Stimulated activated CD8-positive, alpha-beta memory T cell treated with anti-CD3 and anti-CD28 coated beads, Interleukin-15, amount 100 ng/mL, for 24 hours (primary cell): ENCODE measurements around the gene PIK3R2.
"Not testable (repeated sequence)": the region's sequence is repeated elsewhere in the genome, so short reads cannot be mapped to it uniquely, and the experiment has no call there.

Experiments
- DNase-seq: peaks from one replicate; pipeline ENCODE4 v3.0.0-alpha.2; 2020; ENCODE audit warnings: low read depth

The PIK3R2 gene

DNA sequence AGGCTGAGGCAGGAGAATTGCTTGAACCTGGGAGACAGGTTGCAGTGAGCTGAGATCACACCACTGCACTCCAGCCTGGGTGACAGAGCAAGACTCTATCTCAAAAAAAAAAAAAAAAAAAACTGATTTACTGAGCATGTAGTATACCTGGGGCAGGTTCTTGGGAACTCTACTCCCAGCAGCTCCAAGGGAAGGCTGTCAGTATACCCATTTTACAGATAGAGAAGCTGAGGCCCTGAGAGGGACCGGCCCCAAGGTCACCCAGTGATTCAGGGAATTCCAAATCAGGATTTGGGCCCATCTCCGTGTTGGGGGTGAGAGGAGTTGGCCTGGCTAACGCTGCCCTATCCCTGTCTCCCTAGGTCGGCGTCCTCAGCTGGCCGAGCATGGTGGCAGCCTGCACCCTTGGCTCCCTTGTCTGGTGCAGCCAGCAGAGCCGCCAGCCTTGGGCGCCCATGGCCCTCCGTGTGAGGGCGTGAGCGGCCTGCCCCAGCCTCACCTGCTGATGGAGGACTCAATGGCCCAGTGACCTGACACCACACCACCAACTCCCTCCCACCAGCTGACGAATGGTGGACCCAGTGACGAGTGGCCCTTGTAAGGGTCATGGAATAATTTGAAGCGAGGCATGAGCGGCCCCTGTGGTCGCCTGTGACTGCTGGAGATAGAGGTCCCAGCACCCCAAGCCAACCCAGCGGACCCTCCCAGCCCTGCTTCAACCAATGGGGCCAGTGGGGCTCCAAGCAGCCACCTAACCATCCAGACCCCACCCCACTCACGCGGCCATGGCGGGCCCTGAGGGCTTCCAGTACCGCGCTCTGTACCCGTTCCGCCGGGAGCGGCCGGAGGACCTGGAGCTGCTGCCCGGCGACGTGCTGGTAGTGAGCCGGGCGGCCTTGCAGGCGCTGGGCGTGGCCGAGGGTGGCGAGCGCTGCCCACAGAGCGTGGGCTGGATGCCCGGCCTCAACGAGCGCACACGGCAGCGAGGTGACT lies 2.4 kb downstream of the PIK3R2 start:
- DNase-seq = no peak

DNA sequence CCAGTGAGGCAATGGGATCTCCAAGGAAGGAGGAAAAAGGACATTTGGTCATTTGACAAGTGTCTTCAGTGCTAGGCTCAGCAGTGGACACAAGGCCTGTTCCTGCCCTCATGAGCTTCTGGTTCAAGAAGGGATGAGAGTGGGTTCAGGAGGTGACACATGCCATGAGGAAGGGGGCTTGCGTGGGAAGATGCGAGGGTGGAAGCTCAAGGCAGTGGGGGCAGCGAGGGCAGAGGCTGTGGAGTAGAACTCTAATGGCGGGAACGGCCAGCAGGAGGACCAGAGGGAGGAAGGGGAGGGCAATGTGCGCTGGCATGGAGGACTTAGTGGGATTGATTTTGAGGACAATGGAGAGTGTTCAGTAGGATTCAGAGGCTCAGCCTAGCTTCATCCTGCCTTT lies 3.3 kb downstream of the PIK3R2 start:
- DNase-seq = no peak

GRCh38 chr19:18156841-18157464 lies 4.0 kb downstream of the PIK3R2 start:
- DNase-seq = no peak

DNA sequence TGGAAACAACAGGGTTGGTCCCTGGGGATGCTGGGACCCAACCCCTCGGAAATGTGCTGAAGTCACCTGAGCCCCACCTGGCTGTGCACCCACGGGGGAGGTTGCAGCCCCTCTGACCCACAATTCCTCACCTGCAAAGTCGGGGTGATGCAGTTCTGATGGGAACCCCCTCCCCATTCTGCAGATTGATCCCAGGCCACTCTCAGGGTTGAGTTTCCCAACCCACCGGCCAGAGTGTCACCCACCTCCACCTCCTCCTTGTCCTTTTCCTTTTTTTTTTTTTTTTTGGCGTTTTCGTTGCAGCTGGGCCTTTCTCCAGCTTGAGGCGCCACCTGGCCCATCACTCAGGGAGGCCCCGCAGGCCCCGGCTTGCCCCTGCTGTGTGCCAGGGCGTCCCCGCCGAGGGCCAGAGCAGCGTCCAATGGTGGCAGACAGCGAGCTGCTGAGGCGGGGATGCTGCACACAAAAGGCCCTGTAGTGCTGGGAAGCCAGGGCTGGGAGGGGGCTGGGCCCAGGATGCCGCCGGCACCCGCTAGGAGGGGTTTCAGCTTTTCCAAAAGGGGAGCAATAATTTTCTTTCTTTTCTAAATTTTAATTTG lies 4.6 kb downstream of the PIK3R2 start:
- no peak for DNase-seq

GRCh38 chr19:18158467-18158866 lies 5.5 kb downstream of the PIK3R2 start:
- no peak for DNase-seq

- not testable (repeated sequence) for DNase-seq
Measured at GRCh38 chr19:18159059-18159616, 6.2 kb downstream of the PIK3R2 start.

DNA sequence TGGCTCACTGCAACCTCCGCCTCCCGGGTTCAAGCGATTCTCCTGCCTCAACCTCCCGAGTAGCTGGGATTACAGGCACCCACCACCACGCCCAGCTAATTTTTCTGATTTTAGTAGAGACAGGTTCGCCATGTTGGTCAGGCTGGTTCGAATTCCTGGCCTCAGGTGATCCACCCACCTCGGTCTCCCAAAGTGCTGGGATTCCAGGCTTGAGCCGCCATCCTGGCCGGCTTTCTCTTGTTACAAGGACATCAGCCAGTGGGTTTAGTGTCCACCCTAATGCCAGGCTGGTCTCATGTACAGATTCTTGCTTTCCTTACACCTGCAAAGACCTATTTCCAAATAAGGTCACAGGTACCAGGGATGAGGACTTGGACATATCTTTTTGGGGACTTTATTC lies 6.8 kb downstream of the PIK3R2 start:
- DNase-seq = no peak

DNA sequence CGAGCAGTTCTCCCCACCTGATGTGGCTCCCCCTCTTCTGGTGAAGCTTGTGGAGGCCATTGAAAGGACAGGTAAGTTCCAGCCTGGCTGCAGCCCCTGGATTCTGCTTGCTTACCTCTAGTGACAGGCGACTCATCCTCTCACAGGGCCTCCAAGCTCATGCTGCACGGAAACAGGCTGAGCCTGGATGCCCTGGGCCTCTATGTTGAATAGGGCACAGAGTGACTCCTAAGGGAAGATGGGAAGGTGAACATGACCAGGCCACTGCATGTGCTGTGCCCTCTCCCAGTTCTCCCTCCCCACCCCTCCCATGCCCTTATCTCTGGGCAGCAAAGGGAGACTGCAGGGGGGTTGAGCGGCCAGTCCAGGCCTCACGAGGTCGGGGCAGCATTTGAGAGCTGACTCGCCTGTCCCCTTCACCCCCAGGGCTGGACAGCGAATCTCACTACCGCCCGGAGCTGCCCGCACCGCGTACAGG lies 7.6 kb downstream of the PIK3R2 start:
- no peak for DNase-seq

- peak; percentile 85 for DNase-seq
Measured at GRCh38 chr19:18160971-18161635, 8.1 kb downstream of the PIK3R2 start.

- no peak for DNase-seq
Measured at GRCh38 chr19:18161636-18162002, 8.7 kb downstream of the PIK3R2 start.

DNA sequence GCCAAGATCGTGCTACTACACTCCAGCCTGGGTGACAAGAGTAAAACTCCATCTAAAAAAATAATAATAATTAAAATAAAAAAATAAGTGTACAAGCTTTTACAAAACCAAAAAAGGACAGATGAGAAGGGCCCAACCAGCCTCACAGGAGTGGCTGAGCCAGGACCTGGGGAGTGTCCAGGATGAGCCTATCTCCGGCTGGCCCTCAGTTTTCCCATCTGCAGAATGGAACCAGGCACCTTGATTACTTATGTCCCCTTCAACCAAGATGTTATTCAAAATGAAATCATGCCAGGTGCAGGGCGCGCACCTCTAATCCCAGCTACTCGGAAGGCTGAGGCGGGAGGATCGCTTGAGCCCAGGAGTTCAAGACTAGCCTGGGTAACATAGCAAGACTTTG lies 11.1 kb downstream of the PIK3R2 start:
- DNase-seq = no peak

DNA sequence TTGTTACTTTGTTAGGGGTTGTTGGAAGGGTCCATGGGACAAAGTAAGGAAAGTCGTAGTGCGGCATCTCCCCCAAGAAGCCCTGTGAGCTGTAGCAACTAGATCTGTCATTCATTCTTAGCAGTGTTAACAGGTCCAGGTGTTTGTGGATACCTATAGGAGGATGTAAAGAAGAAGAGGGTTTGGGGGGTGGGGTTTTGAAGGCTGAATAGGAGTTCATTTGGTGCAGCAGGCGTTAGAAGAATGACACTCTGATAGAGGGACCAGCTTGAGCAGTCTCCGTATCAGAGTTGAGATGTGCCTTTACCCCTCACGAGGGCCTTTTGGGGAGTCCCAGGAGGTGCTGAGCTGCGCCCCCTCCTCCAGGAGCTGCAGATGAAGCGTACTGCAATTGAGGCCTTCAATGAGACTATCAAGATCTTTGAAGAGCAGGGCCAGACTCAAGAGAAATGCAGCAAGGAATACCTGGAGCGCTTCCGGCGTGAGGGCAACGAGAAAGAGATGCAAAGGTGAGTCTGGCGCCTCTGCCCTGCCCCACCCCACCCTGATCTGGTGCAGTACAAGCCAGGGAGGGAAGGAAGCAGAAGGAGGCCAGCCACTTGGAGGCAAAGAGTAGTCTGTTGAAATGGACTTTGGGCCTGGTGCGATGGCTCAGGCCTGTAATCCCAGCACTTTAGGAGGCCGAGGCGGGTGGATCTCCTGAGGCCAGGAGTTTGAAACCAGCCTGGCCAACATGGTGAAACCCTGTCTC lies 13.0 kb downstream of the PIK3R2 start:
- no peak for DNase-seq

DNA sequence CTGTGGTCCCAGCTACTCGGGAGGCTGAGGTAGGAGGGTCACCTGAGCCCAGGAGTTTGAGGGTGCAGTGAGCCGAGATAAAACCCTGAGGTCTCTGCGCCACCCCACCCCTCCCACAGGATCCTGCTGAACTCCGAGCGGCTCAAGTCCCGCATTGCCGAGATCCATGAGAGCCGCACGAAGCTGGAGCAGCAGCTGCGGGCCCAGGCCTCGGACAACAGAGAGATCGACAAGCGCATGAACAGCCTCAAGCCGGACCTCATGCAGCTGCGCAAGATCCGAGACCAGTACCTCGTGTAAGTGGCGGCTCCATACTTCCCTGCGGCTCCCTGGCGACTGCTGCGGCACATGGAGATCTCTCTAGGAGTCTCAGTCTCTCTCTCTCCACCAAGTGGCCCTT lies 14.0 kb downstream of the PIK3R2 start:
- DNase-seq = no peak

GRCh38 chr19:18167975-18168645 lies 15.1 kb downstream of the PIK3R2 start:
- no peak for DNase-seq

GRCh38 chr19:18168673-18169381 lies 15.9 kb downstream of the PIK3R2 start:
- no peak for DNase-seq

- no peak for DNase-seq
Measured at GRCh38 chr19:18170714-18171255, 17.8 kb downstream of the PIK3R2 start.

GRCh38 chr19:18171605-18172327 lies 18.8 kb downstream of the PIK3R2 start:
- DNase-seq = no peak

GRCh38 chr19:18172331-18173053 lies 19.5 kb downstream of the PIK3R2 start:
- no peak for DNase-seq
